Uterus (tissue), 2 donors: ENCODE measurements around the gene CEACAM18.

Experiments
- POLR2A ChIP-seq, 2 donors: fragments of 450-650 bp; IDR thresholded peaks; one replicate each; pipeline ENCODE4 v1.6.1; 2016; ENCODE audit warnings: antibody characterized with exemption in 2 of 2, mild to moderate bottlenecking in 1 of 2, moderate library complexity in 1 of 2
- TF ChIP-seq, protein P1 (sequence below), 4 experiments: fragments of 200-600 bp in 2 of 4; fragments of 450-650 bp in 2 of 4; sonication (generic) in 2 of 4; IDR thresholded peaks; one replicate each; pipeline ENCODE4 v1.5.1; 2016 to 2019; ENCODE audit warnings: antibody characterized with exemption in 4 of 4, mild to moderate bottlenecking in 2 of 4, moderate library complexity in 1 of 4

DNA sequence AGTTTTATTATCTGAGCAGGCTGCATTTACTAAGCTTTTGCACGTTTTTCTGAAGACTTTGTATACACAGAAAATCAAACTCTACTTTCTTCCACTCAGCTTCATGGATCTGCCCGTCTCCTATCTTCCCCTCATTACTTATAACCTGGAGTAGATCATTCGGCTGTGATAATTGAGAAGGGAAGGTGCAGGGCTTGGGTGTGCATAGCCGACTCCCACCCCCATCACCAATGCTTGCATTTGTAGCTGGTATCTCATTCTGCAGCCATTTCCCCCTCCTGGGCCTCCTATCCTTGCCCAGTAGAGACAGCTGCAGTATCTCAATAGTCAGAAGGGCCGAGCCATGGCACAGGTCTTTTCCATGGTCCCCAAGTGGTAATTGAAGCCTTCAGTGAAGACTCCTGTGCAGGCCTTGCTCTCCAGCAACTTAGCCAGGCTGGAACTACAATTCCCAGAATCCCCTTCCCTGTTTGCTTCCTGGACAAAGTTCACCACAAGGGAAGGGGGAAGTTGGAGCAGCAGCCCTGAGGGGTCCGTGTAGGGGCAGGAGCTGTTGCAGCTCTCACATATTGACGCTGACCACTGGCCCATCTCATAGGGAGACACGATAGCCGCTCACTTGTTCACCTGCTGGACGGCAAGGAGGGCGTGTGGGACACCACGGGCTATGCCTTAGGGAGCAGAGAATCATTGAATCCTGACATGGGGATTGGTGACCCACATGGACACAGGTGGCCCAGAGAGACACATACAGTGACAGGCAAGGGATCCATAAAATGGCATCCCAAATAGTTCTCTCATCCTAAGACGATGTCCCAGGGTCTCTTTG lies 18.0 kb upstream of the CEACAM18 start:
- TF ChIP-seq, protein P1, sequence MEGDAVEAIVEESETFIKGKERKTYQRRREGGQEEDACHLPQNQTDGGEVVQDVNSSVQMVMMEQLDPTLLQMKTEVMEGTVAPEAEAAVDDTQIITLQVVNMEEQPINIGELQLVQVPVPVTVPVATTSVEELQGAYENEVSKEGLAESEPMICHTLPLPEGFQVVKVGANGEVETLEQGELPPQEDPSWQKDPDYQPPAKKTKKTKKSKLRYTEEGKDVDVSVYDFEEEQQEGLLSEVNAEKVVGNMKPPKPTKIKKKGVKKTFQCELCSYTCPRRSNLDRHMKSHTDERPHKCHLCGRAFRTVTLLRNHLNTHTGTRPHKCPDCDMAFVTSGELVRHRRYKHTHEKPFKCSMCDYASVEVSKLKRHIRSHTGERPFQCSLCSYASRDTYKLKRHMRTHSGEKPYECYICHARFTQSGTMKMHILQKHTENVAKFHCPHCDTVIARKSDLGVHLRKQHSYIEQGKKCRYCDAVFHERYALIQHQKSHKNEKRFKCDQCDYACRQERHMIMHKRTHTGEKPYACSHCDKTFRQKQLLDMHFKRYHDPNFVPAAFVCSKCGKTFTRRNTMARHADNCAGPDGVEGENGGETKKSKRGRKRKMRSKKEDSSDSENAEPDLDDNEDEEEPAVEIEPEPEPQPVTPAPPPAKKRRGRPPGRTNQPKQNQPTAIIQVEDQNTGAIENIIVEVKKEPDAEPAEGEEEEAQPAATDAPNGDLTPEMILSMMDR (IDR thresholded peaks at IDR 0.05): no peak
- no peak for TF ChIP-seq POLR2A (IDR thresholded peaks at IDR 0.05)
